Keratinocyte (primary cell): Measurements from ENCODE around the gene SCUBE2. TPM values are rescaled to one million over a fixed set of nuclear protein-coding genes. Genes with fewer than 3 reads are reported as not detected.

Source experiments
- DNase-seq: peaks from one replicate; pipeline ENCODE4 v3.0.0-alpha.2; 2011; ENCODE audit warnings: low read depth, missing footprints, low spot score
- FAIRE-seq: peaks from 2 replicates; lab custom pipeline; 2011; peaks lifted over from hg19 to GRCh38; lab: Jason Lieb, UNC
- H2AFZ ChIP-seq: 2 replicates; pipeline ENCODE4 v1.6.0; 2012; ENCODE audit warnings: low read length, control low read depth, inconsistent platforms; ENCODE audit not compliant: control insufficient read depth
- H3K27ac ChIP-seq: 2 replicates; pipeline ENCODE4 v1.5.1; 2011; ENCODE audit warnings: low read length; ENCODE audit not compliant: control insufficient read depth, insufficient read depth
- H3K27me3 ChIP-seq: 3 replicates; pipeline ENCODE4 v1.6.0; 2011; ENCODE audit warnings: low read length; ENCODE audit not compliant: control insufficient read depth, insufficient read depth; ENCODE audit errors: extremely low read depth
- H3K36me3 ChIP-seq, 2 experiments: 2 replicates in 1 of 2; 3 replicates in 1 of 2; pipeline ENCODE4 v1.5.1; 2011; ENCODE audit warnings: low read length in 2 of 2, mild to moderate bottlenecking in 1 of 2; ENCODE audit not compliant: control insufficient read depth in 2 of 2, insufficient read depth in 2 of 2; ENCODE audit errors: extremely low read depth in 1 of 2
- H3K4me1 ChIP-seq: 3 replicates; pipeline ENCODE4 v1.5.1; 2011; ENCODE audit warnings: low read length; ENCODE audit not compliant: control insufficient read depth, insufficient read depth; ENCODE audit errors: extremely low read depth
- H3K4me2 ChIP-seq: 3 replicates; pipeline ENCODE4 v1.6.0; 2011; ENCODE audit warnings: low read depth, low read length; ENCODE audit not compliant: control insufficient read depth, insufficient read depth; ENCODE audit errors: extremely low read depth
- H3K4me3 ChIP-seq, 3 experiments: fragments of 200-600 bp in 1 of 3; sonication (generic) in 1 of 3; 2 replicates in 2 of 3; 3 replicates in 1 of 3; pipeline ENCODE4 v1.5.1; 2011 to 2016; ENCODE audit warnings: low read length in 3 of 3, mild to moderate bottlenecking in 3 of 3, control low read depth in 2 of 3, inconsistent platforms in 1 of 3, low read depth in 1 of 3, mixed read lengths in 1 of 3, mixed run types in 1 of 3, moderate library complexity in 1 of 3; ENCODE audit not compliant: control insufficient read depth in 2 of 3, insufficient read depth in 2 of 3; ENCODE audit errors: extremely low read depth in 1 of 3
- H3K79me2 ChIP-seq: 2 replicates; pipeline ENCODE4 v1.6.0; 2012; ENCODE audit warnings: low read length; ENCODE audit not compliant: control insufficient read depth, insufficient read depth
- H3K9ac ChIP-seq: 3 replicates; pipeline ENCODE4 v1.6.0; 2011; ENCODE audit warnings: low read length; ENCODE audit not compliant: control insufficient read depth, insufficient read depth; ENCODE audit errors: extremely low read depth
- H3K9me1 ChIP-seq: 3 replicates; pipeline ENCODE4 v1.6.0; 2011; ENCODE audit warnings: low read length; ENCODE audit not compliant: control insufficient read depth, insufficient read depth; ENCODE audit errors: extremely low read depth
- H3K9me3 ChIP-seq: 2 replicates; pipeline ENCODE4 v1.5.1; 2012; ENCODE audit warnings: low read depth, low read length; ENCODE audit not compliant: control insufficient read depth
- H4K20me1 ChIP-seq: 3 replicates; pipeline ENCODE4 v1.6.0; 2011; ENCODE audit warnings: low read length; ENCODE audit not compliant: control insufficient read depth, insufficient read depth; ENCODE audit errors: extremely low read depth
- EZH2 ChIP-seq: IDR thresholded peaks from one replicate; pipeline ENCODE4 v1.6.1; 2012; ENCODE audit warnings: inconsistent platforms, mild to moderate bottlenecking, low read length, moderate library complexity
- dilution Hi-C: fragments of 300-500 bp; cut with MboI; formaldehyde crosslinking; loops from one replicate; pipeline ENCODE4 v1.7.0; 2020; ENCODE audit warnings: low sequenced_read_pairs; ENCODE audit not compliant: extremely low pct_ligation_motif_present
- polyA plus RNA-seq, 5 experiments: library from polyadenylated mRNA; depleted of rRNA in 3 of 5; stranded (reverse) in 3 of 5; stranded (forward) in 1 of 5; unstranded in 1 of 5; fragments of >200 nt; gene quantifications; 1 replicate in 1 of 5; 2 replicates in 3 of 5; 3 replicates in 1 of 5; pipeline versions ENCODE4 v1.2.1 to v1.2.3, GENCODE V29; 2011 to 2012; ENCODE audit warnings: missing spikeins in 2 of 5, low read depth in 1 of 5, low replicate concordance in 1 of 5
- TF ChIP-seq, protein P1 (sequence below), 3 experiments: IDR thresholded peaks in 1 of 3; conservative IDR thresholded peaks in 1 of 3; optimal IDR thresholded peaks in 1 of 3; 2 replicates in 2 of 3; 3 replicates in 1 of 3; pipeline versions ENCODE3 to v1.5.1; 2011; ENCODE audit warnings: low read length in 3 of 3, mild to moderate bottlenecking in 3 of 3, moderate library complexity in 2 of 3, control low read depth in 1 of 3, inconsistent platforms in 1 of 3; ENCODE audit not compliant: insufficient read depth in 2 of 3; ENCODE audit errors: extremely low read depth in 1 of 3

SCUBE2 gene
- polyA plus RNA-seq, 1 donor (not counting 4 experiments of a cell fraction or from before 2014, with no cell fraction given), result 1.5 TPM

DNA sequence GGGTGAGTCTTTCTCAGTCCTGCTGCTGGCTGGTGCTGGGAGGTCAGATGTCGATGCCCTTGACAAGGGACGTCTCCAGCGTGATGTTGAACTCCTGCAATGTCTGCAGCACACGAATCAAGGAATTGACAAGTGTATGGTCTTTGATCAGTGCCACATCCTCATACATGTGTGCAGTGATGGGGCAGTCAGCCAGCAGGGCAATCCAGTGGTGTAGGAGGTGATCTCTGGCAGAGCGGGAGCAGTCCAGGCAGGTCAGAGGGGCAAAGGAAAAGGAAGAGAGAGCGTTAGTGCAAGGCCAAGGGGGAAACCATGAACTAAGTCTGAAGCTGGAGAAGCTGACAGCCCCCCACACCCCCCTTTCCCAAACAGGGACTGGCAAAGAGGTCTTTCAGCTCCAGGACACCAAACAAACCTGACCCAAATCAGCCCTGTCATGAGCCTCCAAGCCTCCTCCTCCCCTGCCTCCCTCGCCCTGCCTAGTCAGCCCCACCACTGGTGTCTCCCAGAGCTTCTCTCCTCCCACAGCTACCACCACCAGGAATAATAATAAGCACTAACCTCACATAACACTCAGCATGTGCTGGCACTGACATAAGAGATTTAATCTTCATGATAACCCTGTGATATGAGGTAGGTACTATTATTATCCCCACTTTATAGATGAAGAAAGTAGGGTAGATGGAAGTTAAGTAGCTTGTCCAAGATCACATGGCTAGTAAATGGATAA, 48.4 kb upstream of the SCUBE2 start:
- dilution Hi-C loops, result no loop called here
- DNase-seq (no peak), FAIRE-seq (no peak)
- Histone ChIP-seq H3K27ac (peak overlapping the region; percentile 63), H4K20me1 (no peaks in the 10 kb centered on the region), H3K4me3 (no peak overlapping the region), H3K9me1 (no peaks in the 10 kb centered on the region), H3K4me2 (no peak overlapping the region), H3K79me2 (no peaks in the 10 kb centered on the region), H3K9ac (peak overlapping the region; percentile 29), H2AFZ (no peak overlapping the region), H3K36me3 (peaks cover 16 to 23% of the 10 kb centered on the region in 2 experiments), H3K4me1 (peaks cover 30% of the 10 kb centered on the region), H3K9me3 (no peaks in the 10 kb centered on the region), H3K27me3 (no peaks in the 10 kb centered on the region)
- TF ChIP-seq EZH2, result no peak
- TF ChIP-seq, protein P1, sequence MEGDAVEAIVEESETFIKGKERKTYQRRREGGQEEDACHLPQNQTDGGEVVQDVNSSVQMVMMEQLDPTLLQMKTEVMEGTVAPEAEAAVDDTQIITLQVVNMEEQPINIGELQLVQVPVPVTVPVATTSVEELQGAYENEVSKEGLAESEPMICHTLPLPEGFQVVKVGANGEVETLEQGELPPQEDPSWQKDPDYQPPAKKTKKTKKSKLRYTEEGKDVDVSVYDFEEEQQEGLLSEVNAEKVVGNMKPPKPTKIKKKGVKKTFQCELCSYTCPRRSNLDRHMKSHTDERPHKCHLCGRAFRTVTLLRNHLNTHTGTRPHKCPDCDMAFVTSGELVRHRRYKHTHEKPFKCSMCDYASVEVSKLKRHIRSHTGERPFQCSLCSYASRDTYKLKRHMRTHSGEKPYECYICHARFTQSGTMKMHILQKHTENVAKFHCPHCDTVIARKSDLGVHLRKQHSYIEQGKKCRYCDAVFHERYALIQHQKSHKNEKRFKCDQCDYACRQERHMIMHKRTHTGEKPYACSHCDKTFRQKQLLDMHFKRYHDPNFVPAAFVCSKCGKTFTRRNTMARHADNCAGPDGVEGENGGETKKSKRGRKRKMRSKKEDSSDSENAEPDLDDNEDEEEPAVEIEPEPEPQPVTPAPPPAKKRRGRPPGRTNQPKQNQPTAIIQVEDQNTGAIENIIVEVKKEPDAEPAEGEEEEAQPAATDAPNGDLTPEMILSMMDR (optimal IDR thresholded peaks at IDR 0.05 in 1 of 3, IDR thresholded peaks at IDR 0.05 in 1 of 3, conservative IDR thresholded peaks at IDR 0.05 in 1 of 3; ENCODE audit: extremely low read depth in 1 of 3, insufficient read depth in 2 of 3, low read length in 3 of 3), result no peak

DNA sequence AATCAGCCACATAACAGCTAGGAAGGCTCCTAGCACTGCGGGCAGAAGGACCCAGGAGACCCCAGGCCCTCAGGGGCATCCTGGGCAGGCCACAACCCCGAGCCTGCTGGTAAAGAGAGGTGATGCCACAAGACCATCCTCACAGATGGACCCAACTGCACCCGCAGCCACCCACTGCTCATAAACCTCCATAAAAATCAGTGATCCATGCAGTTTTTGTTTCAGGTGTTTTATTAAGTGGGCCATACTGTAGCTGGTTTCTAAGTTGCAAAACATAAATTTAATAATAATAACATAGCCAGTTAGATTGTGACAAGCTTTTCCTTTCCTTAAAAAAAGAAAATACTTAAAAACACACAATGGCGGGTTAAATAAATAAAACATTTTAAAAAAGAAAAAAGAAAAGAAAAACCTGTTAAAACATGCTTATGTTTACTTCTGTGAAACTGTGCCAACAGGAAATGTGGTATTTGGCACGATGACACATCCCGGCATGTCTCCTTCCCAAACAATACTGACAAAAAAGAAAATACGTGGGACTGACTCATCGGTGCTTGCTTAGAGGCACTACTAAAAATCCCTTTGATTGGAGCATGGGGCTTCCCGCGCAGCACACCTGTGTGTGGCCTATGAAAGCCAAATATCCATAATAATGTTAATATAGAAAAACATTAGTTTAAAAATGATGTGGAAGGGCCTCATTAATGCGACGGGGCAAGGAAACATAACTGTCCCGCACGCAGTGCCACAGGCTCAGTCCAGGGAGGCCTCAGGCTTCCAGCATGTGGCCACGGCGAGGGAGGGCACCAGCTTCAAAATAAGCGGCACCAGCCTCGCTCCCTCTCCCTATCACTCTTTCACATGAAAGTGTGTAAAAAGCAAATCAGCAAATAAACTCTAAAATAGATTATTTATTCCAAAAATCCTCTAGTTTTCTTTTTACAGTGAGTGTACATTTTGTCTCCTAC, 47.5 kb upstream of the SCUBE2 start:
- Histone ChIP-seq H3K4me2 (peak overlapping the region; percentile 69), H3K36me3 (peaks cover 11 to 20% of the 10 kb centered on the region in 2 experiments), H3K9me1 (no peaks in the 10 kb centered on the region), H3K4me1 (peaks cover 28% of the 10 kb centered on the region), H3K79me2 (no peaks in the 10 kb centered on the region), H3K27ac (peak overlapping the region; percentile 63), H3K9me3 (no peaks in the 10 kb centered on the region), H3K27me3 (no peaks in the 10 kb centered on the region), H3K9ac (peak overlapping the region; percentile 33), H2AFZ (no peak overlapping the region), H3K4me3 (no peak overlapping the region), H4K20me1 (no peaks in the 10 kb centered on the region)
- TF ChIP-seq, protein P1 (optimal IDR thresholded peaks at IDR 0.05 in 1 of 3, IDR thresholded peaks at IDR 0.05 in 1 of 3, conservative IDR thresholded peaks at IDR 0.05 in 1 of 3; ENCODE audit: extremely low read depth in 1 of 3, insufficient read depth in 2 of 3, low read length in 3 of 3), result no peak
- TF ChIP-seq EZH2, result no peak
- peak; percentile 92 for FAIRE-seq
- DNase-seq, result peak; percentile 81
- dilution Hi-C loops, result no loop called here
